GM21723 (cell line): ENCODE results near the gene KTN1.

Experiments used
- ATAC-seq: cut with Tn5 transposase; IDR thresholded peaks from one replicate; pipeline ENCODE4 v1.9.1; 2021; ENCODE audit warnings: mild to moderate bottlenecking, moderate library complexity; ENCODE audit not compliant: unreplicated experiment

The KTN1 gene

GRCh38 chr14:55671641-55672040 lies 91.6 kb downstream of the KTN1 start:
- no peak for ATAC-seq

GRCh38 chr14:55673048-55673447 lies 93.0 kb downstream of the KTN1 start:
- ATAC-seq: no peak

GRCh38 chr14:55681096-55681495 lies 101.1 kb downstream of the KTN1 start:
- no peak for ATAC-seq

GRCh38 chr14:55684956-55685584 lies 105.1 kb downstream of the KTN1 start:
- no peak for ATAC-seq

GRCh38 chr14:55686713-55687112 lies 106.7 kb downstream of the KTN1 start:
- ATAC-seq: no peak

- no peak for ATAC-seq
Measured at GRCh38 chr14:55688566-55688965, 108.6 kb downstream of the KTN1 start.

- ATAC-seq: no peak
Measured at GRCh38 chr14:55689981-55690871, 110.2 kb downstream of the KTN1 start.

GRCh38 chr14:55691659-55692058 lies 111.7 kb downstream of the KTN1 start:
- no peak for ATAC-seq

GRCh38 chr14:55693904-55694303 lies 113.9 kb downstream of the KTN1 start:
- ATAC-seq: no peak

GRCh38 chr14:55697414-55697861 lies 117.4 kb downstream of the KTN1 start:
- ATAC-seq: no peak

- no peak for ATAC-seq
Measured at GRCh38 chr14:55698051-55698450, 118.0 kb downstream of the KTN1 start.

GRCh38 chr14:55699131-55700057 lies 119.4 kb downstream of the KTN1 start:
- no peak for ATAC-seq

GRCh38 chr14:55701638-55702037 lies 121.6 kb downstream of the KTN1 start:
- ATAC-seq: peak; percentile 90

- no peak for ATAC-seq
Measured at GRCh38 chr14:55702511-55702910, 122.5 kb downstream of the KTN1 start.

GRCh38 chr14:55704654-55705053 lies 124.6 kb downstream of the KTN1 start:
- ATAC-seq: no peak

- ATAC-seq: no peak
Measured at GRCh38 chr14:55705651-55706364, 125.8 kb downstream of the KTN1 start.

- ATAC-seq: no peak
Measured at GRCh38 chr14:55706365-55706684, 126.3 kb downstream of the KTN1 start.

GRCh38 chr14:55706893-55707292 lies 126.9 kb downstream of the KTN1 start:
- no peak for ATAC-seq

GRCh38 chr14:55707365-55707804 lies 127.4 kb downstream of the KTN1 start:
- no peak for ATAC-seq

GRCh38 chr14:55710506-55711041 lies 130.6 kb downstream of the KTN1 start:
- ATAC-seq: no peak
